ENCODE measurements around the gene PTPN14.

The PTPN14 gene

GRCh38 chr1:214317734-214318133 lies 233.7 kb downstream of the PTPN14 start:
- DNase-seq (ENCODE audit: low read depth in 4 of 4, low spot score in 1 of 4), result no peak

DNA sequence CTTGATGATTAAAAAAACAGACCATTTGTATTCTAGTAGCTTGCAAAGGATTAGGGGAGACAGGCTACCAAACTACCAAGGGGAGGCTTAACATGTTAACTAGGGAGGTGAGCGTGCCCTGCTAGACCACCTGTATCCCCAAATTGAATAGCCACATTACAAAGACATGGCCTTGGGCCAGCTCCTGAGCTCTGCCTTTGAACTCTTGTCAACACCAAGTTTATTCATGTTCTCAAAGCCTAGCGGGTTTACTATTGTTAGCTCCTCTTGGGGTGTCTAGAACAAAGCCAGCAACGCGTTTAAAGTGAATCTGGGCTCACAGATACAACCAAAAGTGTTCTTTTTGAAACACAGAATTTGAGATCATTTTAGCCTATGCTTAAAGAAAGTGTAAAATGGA lies 234.1 kb downstream of the PTPN14 start:
- no peak for DNase-seq (ENCODE audit: low read depth in 4 of 4, low spot score in 1 of 4)

DNA sequence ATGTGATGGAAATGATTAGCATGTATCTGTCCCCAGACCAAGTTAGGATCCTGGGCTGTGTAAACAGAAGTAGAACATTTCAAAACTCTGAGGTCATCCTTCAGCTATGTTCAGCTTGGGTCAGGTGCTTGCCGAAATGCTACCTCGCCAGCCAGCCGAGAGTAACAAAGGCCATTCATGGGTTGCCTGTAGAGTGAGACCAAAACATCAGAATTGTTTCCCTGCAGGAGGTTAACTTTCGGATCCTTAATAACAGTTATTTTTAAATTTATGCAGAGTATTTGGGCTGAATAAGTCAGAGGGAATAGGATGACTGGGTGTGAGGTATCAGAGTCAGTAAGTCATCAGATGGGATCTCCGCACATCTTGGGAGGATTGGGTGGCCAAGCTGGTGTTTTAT lies 234.8 kb downstream of the PTPN14 start:
- DNase-seq (ENCODE audit: low read depth in 4 of 4, low spot score in 1 of 4), result no peak

DNA sequence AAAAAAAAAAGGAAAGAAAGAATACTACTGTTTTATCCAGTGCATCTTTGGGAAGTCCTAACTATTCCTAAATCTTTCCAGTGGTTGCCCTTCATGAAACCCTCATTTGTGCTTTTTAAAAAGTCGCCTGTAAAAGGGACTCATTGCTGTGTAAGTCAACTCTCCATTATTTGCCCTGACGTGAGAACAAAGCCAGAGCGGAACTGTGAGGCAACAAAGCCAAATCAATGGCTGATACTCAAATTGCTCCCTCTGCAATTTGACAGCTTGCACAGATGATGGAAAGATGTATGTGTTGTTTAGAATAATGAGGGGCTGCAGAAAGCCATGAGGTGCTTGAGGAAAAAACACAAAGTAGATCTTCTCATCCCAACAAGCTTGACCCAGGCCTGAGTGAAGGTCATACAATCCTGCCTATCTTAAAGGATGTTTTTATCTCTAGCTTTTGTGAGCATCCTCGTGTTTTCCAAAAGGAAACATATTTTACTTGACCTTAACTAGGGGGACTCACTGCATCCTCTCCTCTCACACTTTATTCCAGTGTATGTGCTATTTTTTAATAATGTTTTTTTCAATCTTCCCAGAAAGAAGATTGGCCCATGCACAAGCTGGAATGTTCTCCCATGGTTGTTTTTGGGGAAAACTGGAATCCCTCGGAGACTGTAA lies 237.1 kb downstream of the PTPN14 start:
- no peak for DNase-seq (ENCODE audit: low read depth in 4 of 4, low spot score in 1 of 4)

GRCh38 chr1:214312530-214313051 lies 238.8 kb downstream of the PTPN14 start:
- no peak for DNase-seq (ENCODE audit: low read depth in 4 of 4, low spot score in 1 of 4)

GRCh38 chr1:214310777-214311690 lies 240.4 kb downstream of the PTPN14 start:
- no peak for DNase-seq (ENCODE audit: low read depth in 4 of 4, low spot score in 1 of 4)

GRCh38 chr1:214310010-214310409 lies 241.4 kb downstream of the PTPN14 start:
- no peak for DNase-seq (ENCODE audit: low read depth in 4 of 4, low spot score in 1 of 4)

- DNase-seq (ENCODE audit: low read depth in 4 of 4, low spot score in 1 of 4), result no peak
These were observed 245.1 kb downstream of the PTPN14 start for GRCh38 chr1:214306269-214306668.

DNA sequence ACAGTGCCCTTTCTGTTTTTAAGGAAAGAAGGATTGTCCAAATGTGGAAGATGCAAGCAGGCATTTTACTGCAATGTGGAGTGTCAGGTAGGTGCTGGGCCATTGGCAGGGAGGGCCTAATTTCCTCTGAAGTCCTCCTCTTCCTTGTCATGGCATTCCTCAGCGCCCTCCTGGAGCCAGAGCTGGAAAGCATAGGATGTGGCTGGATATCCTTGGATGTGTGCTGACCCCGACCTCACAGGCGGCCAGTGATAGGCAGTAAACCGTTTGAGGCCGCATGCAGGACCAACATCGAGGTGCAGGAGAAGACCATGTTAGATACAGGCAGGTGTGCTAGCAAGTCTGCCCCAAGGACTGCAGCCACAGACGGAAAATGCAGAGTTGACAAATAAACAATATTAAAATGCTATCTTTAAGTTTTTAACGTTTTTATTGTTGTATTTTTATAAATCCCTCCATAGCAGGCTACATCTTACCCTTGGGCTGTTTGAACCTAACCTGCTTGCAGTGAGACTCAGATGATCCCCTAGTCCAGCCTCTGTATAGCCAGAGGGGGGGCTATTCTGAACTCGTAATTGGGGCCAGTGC lies 246.1 kb downstream of the PTPN14 start:
- DNase-seq (ENCODE audit: low read depth in 4 of 4, low spot score in 1 of 4), result no peak

- no peak for DNase-seq (ENCODE audit: low read depth in 4 of 4, low spot score in 1 of 4)
These were observed 248.1 kb downstream of the PTPN14 start for GRCh38 chr1:214303141-214303930.

DNA sequence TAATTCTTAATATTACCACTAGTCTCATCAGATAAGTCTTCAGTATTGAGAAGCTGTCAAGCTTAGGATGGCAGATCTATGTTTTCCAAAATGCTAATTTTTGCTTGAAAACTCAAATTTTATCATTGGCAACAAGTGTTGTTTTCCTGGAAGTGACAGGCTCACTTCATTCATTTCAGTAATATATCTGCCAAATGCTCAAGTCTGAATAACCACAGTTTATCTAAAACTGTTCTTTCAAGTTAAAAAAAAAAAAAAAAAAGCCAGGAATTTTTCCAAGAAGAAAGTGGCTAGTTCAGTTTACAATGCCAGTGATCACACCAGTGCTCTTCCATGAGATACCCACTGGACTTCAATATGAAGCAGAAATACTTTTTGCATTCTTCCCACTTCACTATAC lies 249.9 kb downstream of the PTPN14 start:
- DNase-seq (ENCODE audit: low read depth in 4 of 4, low spot score in 1 of 4), result no peak

DNA sequence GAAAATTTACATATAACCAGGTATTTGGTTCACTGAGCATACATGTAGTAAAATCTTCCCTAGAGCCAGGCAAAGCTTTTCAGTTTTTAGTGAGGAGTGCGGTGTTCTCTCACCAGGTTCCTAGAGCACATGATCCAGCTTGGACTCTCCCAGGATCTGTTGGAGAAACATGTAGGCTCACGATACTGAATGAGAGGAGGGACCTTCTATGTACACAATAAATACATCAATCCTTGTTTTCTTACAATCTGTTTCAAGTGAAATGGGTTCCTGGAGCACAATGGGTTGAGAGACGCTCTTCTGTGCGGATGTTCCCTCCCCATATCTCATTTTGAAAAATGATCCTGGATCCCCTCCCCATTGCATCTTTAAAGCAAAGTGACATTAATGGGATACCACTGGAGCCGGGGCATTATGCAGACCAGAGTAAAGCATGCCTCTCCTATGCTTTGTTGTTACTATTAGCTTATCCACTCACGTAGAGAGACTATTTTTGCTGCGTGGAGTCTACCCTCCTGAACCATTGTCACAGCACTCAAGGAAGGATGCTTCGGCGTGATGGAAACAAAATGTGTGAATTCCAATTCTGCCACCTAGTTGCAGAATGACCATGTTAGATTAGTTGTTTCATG lies 251.1 kb downstream of the PTPN14 start:
- DNase-seq (ENCODE audit: low read depth in 4 of 4, low spot score in 1 of 4), result no peak

All from stimulated activated CD4-positive, alpha-beta T cell treated with anti-CD3 and anti-CD28 coated beads, Interleukin-1b, Interleukin-23, amount 100 ng/mL, for 24 hours (primary cell).